Measurements from ENCODE around the gene TRIM9.
"Not testable (repeated sequence)": the region's sequence is repeated elsewhere in the genome, so short reads cannot be mapped to it uniquely, and the experiment has no call there.

The TRIM9 gene

DNA sequence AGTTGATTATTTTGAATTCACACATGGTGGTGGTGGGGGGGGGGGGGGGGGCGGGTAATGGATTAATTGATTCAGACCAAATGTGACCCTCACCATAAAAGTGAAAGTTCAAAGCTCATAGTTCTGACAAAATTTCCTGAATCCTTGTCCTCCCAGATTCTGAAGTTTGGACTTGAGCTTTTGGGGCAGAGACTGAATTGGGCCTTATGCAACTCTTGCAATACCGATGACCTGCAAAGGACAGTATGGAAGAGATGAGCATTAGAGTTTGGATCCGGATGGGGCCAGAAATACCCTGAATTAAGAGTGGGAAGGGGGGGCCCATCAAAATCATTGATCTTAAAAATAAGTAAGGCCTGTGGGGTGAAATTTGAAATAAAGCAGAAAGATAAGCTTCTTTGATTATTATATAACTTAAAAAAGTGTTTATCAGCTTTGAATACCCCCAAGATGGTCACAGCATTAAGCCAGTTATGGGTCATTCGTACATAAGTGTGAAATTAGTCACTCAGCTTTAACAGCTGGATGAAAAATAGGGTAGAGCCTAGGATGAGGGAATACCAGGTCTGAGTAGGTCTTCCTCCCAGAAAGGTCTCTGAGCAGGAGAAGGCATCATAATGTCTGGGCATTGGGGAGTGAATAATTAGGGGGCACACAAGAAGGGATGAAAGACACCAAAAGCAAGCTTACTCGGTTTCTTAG, 148.5 kb downstream of the TRIM9 start:
- Mint-ChIP-seq H3K4me3 (no peak overlapping the region), H3K27ac (no peak overlapping the region), H3K4me1 (ENCODE audit: low read depth) (peaks cover 30% of the 10 kb centered on the region), H3K9me3 (no peaks in the 10 kb centered on the region), H3K27me3 (no peaks in the 10 kb centered on the region), H3K36me3 (ENCODE audit: low read depth) (peaks cover 26% of the 10 kb centered on the region)
- intact Hi-C loops (cut with micrococcal nuclease): no loop called here

- peaks cover 34% of the 10 kb centered on the region for H3K4me1 Mint-ChIP-seq (ENCODE audit: low read depth)
- H3K9me3 Mint-ChIP-seq: no peaks in the 10 kb centered on the region
- peak overlapping the region; percentile 92 for H3K4me3 Mint-ChIP-seq
- H3K27ac Mint-ChIP-seq: peak overlapping the region; percentile 94
- H3K36me3 Mint-ChIP-seq (ENCODE audit: low read depth): peaks cover 35% of the 10 kb centered on the region
- intact Hi-C loops (cut with micrococcal nuclease): loop anchor here (2.0 kb wide), 1 partner anchor 296 kb away; the partner anchor contains the start of gene TMX1
- no peaks in the 10 kb centered on the region for H3K27me3 Mint-ChIP-seq
Observed at GRCh38 chr14:50944647-50945413, 150.1 kb downstream of the TRIM9 start.

DNA sequence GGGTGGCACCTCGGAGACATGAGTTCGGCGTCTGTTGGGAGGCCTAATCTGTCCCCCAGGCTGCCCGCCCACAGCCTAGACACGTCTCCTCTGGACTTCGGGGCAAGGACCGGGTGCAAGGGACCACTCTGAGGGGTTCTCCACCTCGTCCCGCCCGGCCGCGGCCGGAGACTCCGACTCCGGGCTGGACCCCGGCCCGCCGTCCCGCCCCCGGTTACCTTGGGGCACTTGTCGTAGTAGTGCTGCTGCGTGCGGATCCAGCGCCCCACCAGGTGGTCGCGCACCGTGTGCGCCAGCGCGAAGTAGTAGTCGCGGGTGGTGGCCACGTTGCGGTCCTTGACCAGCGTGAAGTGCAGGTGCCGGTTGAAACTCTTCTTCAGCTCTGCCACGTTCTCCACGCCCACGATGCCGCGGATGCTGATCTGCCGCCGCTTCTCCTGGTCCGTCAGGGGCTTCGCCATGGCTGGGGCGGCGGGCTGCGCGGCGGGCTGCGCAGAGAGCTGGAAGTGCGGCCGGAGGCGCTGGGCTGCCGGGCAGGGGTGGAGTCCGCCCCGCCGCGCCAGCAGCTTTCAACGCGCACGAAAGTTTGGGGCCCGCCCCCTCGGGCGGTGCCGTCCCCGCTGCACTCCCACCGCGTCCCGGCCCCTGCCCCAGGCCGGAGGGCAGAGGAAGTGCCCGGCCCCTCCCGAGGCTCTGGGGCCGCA, 150.8 kb downstream of the TRIM9 start, which contains the start of gene PYGL:
Gene PYGL (minus strand): TSS at position 541 of the 704 bp plus-strand sequence. CDS start 80 bp downstream, at position 461.
- peaks cover 34% of the 10 kb centered on the region for H3K4me1 Mint-ChIP-seq (ENCODE audit: low read depth)
- H3K27me3 Mint-ChIP-seq: no peaks in the 10 kb centered on the region
- H3K36me3 Mint-ChIP-seq (ENCODE audit: low read depth): peaks cover 35% of the 10 kb centered on the region
- intact Hi-C loops (cut with micrococcal nuclease): loop anchor here (2.0 kb wide), 1 partner anchor 297 kb away; the partner anchor contains the start of gene TMX1
- H3K27ac Mint-ChIP-seq: peak within 1 kb of the TSS; percentile 94
- peak within 1 kb of the TSS; percentile 92 for H3K4me3 Mint-ChIP-seq
- no peaks in the 10 kb centered on the region for H3K9me3 Mint-ChIP-seq

DNA sequence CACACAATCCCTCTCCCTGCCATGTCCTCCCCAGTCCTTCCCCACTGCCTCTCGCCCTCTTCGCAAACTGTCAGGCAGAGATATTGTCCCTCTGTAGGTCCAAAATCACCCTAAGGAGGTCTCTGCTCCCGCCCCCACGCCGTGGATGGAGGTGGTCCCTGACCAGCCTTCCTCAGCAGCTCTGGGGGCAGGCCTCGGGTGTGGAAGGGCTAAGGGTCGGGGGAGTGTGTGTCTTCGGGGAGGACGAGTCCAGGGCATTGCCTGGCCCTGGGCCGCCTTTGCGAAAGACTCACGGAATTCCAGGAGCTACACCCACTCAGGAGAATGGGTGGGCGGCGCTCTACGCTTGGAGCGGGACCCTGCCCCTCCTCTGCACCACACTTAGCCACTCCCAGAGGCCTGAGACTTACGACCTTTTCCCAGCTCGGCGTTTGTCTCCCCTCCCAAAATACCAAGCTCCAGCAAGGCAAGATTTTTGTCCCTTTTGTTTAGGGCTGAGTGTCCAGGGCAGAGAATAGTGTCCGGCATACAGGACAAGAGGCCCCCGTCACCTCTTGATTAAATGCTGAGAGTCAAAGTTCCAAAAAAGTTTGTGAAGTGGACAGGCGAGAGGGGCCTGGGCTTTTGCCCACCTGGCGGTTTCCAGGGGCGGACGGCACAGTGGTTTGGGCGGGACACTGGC, 151.5 kb downstream of the TRIM9 start:
- no peaks in the 10 kb centered on the region for H3K27me3 Mint-ChIP-seq
- peaks cover 35% of the 10 kb centered on the region for H3K36me3 Mint-ChIP-seq (ENCODE audit: low read depth)
- H3K27ac Mint-ChIP-seq: peak overlapping the region; percentile 94
- H3K4me3 Mint-ChIP-seq: peak overlapping the region; percentile 92
- peaks cover 36% of the 10 kb centered on the region for H3K4me1 Mint-ChIP-seq (ENCODE audit: low read depth)
- H3K9me3 Mint-ChIP-seq: no peaks in the 10 kb centered on the region
- intact Hi-C loops (cut with micrococcal nuclease): no loop called here

DNA sequence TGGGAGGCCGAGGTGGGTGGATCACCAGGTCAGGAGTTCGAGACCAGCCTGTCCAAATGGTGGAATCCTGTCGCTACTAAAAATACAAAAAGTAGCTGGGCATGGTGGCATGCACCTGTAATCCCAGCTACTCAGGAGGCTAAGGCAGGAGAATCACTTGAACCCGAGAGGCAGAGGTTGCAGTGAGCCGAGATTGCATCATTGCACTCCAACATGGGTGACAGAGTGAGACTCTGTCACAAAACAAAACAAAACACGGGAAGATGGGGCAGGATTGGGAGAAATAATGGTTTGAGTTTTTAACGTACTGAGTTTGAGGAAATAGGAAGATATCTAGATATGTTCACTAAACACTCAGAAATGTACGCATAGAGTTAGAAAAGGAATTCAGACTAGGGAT, 153.3 kb downstream of the TRIM9 start:
- H3K9me3 Mint-ChIP-seq; H3K4me3 Mint-ChIP-seq; H3K27me3 Mint-ChIP-seq; intact Hi-C loops (cut with micrococcal nuclease); H3K27ac Mint-ChIP-seq: not testable (repeated sequence)
- Mint-ChIP-seq H3K4me1 (ENCODE audit: low read depth) (peaks cover 48% of the 10 kb centered on the region), H3K36me3 (ENCODE audit: low read depth) (peaks cover 35% of the 10 kb centered on the region)

DNA sequence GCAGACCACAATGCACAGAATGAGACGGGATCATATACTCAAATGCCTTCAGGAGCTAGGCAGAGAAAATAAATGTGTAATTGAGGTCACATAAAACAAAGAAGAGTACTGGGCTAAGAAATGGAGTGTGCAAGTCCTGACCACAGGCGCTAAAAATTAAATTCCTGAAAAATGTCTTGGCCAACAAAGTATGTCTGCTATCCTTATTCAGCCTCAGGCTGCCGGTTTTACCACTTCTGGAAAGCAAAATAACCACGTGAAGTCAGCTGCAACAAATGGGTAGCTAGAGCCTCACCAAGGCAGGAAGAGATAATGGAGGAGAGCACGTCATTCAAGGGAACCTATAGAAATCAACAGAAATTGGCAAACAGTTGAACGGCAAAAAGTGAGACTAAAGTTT, 153.8 kb downstream of the TRIM9 start:
- H3K4me3 Mint-ChIP-seq: no peak overlapping the region
- H3K27ac Mint-ChIP-seq: no peak overlapping the region
- intact Hi-C loops (cut with micrococcal nuclease): no loop called here
- no peaks in the 10 kb centered on the region for H3K27me3 Mint-ChIP-seq
- H3K4me1 Mint-ChIP-seq (ENCODE audit: low read depth): peaks cover 51% of the 10 kb centered on the region
- H3K36me3 Mint-ChIP-seq (ENCODE audit: low read depth): peaks cover 35% of the 10 kb centered on the region
- no peaks in the 10 kb centered on the region for H3K9me3 Mint-ChIP-seq

GRCh38 chr14:50937800-50938199, 157.1 kb downstream of the TRIM9 start:
- intact Hi-C loops (cut with micrococcal nuclease): no loop called here
- Mint-ChIP-seq H3K27me3 (no peaks in the 10 kb centered on the region), H3K4me3 (no peak overlapping the region), H3K4me1 (ENCODE audit: low read depth) (peaks cover 42% of the 10 kb centered on the region), H3K27ac (peak overlapping the region; percentile 82), H3K9me3 (no peaks in the 10 kb centered on the region), H3K36me3 (ENCODE audit: low read depth) (peaks cover 52% of the 10 kb centered on the region)

DNA sequence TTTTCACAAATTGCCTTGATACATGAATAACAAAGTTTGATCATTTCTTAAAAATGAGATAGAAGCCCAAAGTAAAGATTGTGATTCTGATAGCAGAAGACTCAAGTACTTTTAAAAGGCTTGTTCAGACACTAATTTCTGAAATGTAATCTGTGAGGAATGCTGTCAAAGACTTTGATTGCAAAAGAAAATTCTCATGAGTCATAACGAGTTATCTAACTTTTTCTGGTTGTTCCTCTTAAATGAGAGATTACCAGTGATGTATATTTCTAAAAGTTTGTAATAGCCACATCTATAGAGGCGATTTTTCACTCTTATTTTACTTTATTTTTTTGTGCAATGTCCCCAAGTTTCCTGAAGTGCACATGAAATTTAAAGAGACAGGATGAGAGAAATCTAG, 157.6 kb downstream of the TRIM9 start:
- Mint-ChIP-seq H3K27me3 (no peaks in the 10 kb centered on the region), H3K4me1 (ENCODE audit: low read depth) (peaks cover 46% of the 10 kb centered on the region), H3K36me3 (ENCODE audit: low read depth) (peaks cover 50% of the 10 kb centered on the region), H3K27ac (peak overlapping the region; percentile 82), H3K4me3 (no peak overlapping the region), H3K9me3 (no peaks in the 10 kb centered on the region)
- intact Hi-C loops (cut with micrococcal nuclease): no loop called here

DNA sequence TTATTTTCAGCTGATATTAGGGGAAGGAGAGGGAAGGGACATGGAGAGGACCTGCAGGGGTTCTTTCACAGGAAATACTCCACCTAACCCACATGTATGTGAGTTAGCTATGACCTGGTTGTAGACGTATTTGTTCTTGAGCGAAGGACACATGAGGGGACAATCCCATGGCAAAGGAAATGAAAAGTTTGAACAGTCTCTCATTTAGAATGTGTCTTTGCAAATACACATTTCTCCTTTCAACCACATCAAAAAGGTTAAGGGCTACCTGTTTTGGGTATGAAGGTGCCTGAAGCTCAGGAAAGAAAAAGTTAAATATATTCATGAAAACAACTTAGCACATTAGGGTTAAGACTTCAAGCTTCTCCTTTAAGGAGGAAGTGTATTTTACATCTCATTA, 158.0 kb downstream of the TRIM9 start:
- H3K4me1 Mint-ChIP-seq (ENCODE audit: low read depth): peaks cover 48% of the 10 kb centered on the region
- H3K4me3 Mint-ChIP-seq: no peak overlapping the region
- H3K9me3 Mint-ChIP-seq: no peaks in the 10 kb centered on the region
- no peaks in the 10 kb centered on the region for H3K27me3 Mint-ChIP-seq
- H3K27ac Mint-ChIP-seq: peak overlapping the region; percentile 82
- H3K36me3 Mint-ChIP-seq (ENCODE audit: low read depth): peaks cover 48% of the 10 kb centered on the region
- intact Hi-C loops (cut with micrococcal nuclease): no loop called here

DNA sequence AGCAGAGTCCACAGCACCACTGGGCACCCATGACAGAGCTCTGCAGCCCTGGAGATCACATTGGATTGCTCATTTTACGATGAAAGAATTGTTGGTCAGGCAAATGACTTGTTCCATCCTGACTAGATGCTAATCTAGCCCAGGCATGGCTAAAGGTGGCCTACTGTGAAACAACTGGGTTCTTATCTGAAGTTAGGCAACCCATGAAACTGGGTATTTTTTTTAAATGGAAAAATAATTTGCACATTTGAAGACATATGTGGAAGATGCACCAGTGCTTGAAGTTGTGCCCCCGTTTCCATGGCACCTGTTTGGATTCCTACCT, 158.9 kb downstream of the TRIM9 start:
- Mint-ChIP-seq H3K27me3 (no peaks in the 10 kb centered on the region), H3K9me3 (no peaks in the 10 kb centered on the region), H3K36me3 (ENCODE audit: low read depth) (peaks cover 48% of the 10 kb centered on the region), H3K4me3 (no peak overlapping the region), H3K4me1 (ENCODE audit: low read depth) (peaks cover 41% of the 10 kb centered on the region), H3K27ac (no peak overlapping the region)
- intact Hi-C loops (cut with micrococcal nuclease): no loop called here

DNA sequence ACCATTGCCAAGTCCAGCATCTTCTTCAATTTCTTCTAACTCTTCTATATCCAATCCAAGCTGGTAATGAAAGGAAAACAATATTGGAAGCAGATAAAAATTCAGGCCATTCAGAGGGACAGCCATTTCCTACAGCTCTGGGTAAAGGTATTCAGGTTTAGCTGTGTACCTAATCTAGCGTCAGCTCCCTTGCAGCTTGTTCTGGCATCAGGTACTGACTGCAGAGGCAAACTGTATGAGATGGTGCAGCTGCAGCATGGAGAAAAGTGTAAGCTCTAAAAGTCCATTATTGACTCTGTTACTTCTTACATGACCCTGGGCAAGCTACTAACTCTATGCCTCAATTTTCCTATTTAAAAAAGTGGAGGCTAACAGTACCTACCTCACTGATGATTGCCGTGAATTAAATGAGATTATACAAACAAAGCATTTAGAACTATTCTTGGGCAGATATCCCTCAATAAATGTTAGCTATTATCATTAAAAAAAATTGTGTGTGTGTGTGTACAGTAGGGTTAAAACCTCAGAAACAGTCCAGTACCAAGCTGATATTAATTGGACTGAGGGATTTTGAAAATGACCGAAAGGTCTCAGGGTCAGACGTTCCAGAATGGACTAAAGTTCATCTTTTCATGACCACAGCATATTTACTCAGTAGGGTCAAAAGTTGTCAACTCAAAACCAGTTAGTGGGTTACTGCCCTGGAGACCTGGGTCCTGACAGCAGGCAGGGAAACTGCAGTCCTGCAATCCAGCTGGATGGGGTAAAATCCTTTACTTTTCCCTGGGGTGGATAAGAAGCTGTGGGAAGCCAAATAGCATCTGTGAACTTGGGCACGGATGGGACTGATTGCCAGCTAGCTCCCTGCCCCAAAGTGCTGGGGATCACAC, 159.5 kb downstream of the TRIM9 start:
- peaks cover 36% of the 10 kb centered on the region for H3K4me1 Mint-ChIP-seq (ENCODE audit: low read depth)
- intact Hi-C loops (cut with micrococcal nuclease): no loop called here
- no peaks in the 10 kb centered on the region for H3K27me3 Mint-ChIP-seq
- H3K4me3 Mint-ChIP-seq: no peak overlapping the region
- no peak overlapping the region for H3K27ac Mint-ChIP-seq
- H3K36me3 Mint-ChIP-seq (ENCODE audit: low read depth): peaks cover 49% of the 10 kb centered on the region
- no peaks in the 10 kb centered on the region for H3K9me3 Mint-ChIP-seq

GRCh38 chr14:50932592-50933495, 162.1 kb downstream of the TRIM9 start:
- Mint-ChIP-seq H3K27ac (peak overlapping the region; percentile 64), H3K36me3 (ENCODE audit: low read depth) (peaks cover 64% of the 10 kb centered on the region), H3K4me3 (no peak overlapping the region), H3K9me3 (no peaks in the 10 kb centered on the region), H3K4me1 (ENCODE audit: low read depth) (peaks cover 44% of the 10 kb centered on the region), H3K27me3 (no peaks in the 10 kb centered on the region)
- intact Hi-C loops (cut with micrococcal nuclease): no loop called here

Measured in dendritic cell treated with granulocyte-macrophage colony-stimulating factor and Interleukin-4, amounts not matched to agents 40 ng/mL and 50 ng/mL, for 4 days (primary cell).